Ovary (tissue), 3 donors: ENCODE results near the gene ATP2C2.

ENCODE experiments used
- EP300 ChIP-seq: sonication (generic); formaldehyde crosslinking; IDR thresholded peaks from one replicate; pipeline ENCODE4 v1.6.1; 2017; ENCODE audit warnings: antibody characterized with exemption
- POLR2A ChIP-seq: fragments of 450-650 bp; IDR thresholded peaks from one replicate; pipeline ENCODE4 v1.6.1; 2017; ENCODE audit warnings: antibody characterized with exemption, mild to moderate bottlenecking, moderate library complexity
- TF ChIP-seq, protein P1 (sequence below), 3 donors: fragments of 450-650 bp in 2 of 3; fragments of 200-600 bp in 1 of 3; IDR thresholded peaks; one replicate each; pipeline versions ENCODE4 v1.5.1 to v1.8.0; 2016 to 2022; ENCODE audit warnings: antibody characterized with exemption in 3 of 3, mild to moderate bottlenecking in 1 of 3
- donor health status: DM: no; HTN: no; CAD: no.

DNA sequence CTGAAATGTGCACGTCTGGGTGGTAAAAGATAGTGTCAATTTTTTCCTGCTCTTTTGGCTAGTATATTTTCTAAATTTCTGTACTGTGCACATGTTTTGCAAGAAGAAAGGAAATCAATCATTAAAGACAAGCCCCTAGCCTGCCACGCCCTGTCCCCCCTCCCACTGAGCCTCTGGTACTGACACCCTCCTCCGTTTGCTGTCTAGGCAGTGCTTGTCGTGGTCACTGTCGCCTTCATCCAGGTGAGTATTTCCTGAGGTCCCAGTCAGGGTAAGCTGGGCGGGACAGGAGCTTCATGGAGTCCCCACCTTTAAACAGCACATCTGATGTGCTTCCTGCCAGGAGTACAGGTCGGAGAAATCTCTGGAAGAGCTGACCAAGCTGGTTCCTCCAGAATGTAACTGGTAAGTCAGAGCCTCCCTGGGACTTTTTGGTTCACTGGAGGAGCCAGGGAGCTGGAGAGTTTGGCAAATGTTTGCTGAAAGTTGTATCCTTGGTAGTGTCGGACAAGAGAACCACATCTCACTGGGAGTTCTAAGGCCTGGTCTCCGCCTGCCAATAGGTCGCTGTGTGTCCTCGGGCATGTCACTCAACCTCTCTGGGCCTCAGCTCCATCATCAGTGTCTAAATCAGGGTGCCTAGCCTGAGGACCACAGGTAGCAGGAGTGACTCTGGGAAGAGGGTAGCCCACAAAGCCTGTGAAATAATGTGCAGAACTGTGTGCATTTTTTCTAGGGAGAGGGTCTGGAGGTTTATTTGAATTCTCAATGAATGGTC lies 42.2 kb downstream of the ATP2C2 start:
- TF ChIP-seq, protein P1, sequence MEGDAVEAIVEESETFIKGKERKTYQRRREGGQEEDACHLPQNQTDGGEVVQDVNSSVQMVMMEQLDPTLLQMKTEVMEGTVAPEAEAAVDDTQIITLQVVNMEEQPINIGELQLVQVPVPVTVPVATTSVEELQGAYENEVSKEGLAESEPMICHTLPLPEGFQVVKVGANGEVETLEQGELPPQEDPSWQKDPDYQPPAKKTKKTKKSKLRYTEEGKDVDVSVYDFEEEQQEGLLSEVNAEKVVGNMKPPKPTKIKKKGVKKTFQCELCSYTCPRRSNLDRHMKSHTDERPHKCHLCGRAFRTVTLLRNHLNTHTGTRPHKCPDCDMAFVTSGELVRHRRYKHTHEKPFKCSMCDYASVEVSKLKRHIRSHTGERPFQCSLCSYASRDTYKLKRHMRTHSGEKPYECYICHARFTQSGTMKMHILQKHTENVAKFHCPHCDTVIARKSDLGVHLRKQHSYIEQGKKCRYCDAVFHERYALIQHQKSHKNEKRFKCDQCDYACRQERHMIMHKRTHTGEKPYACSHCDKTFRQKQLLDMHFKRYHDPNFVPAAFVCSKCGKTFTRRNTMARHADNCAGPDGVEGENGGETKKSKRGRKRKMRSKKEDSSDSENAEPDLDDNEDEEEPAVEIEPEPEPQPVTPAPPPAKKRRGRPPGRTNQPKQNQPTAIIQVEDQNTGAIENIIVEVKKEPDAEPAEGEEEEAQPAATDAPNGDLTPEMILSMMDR (IDR thresholded peaks at IDR 0.05), result no peak
- TF ChIP-seq POLR2A, result no peak
- TF ChIP-seq EP300, result no peak
